ENCODE results near the gene IL17REL.

GRCh38 chr22:49953027-49953679, 59.4 kb downstream of the IL17REL start:
- TF ChIP-seq POLR2A (IDR thresholded peaks at IDR 0.05): no peak
- no peak for TF ChIP-seq CTCF (IDR thresholded peaks at IDR 0.05)

Measured in lower leg skin (tissue), 3 donors.